C4-2B (cell line): Measurements from ENCODE around the gene SYK.
"Not testable (repeated sequence)": the region's sequence is repeated elsewhere in the genome, so short reads cannot be mapped to it uniquely, and the experiment has no call there.

Experiments
- H3K27ac ChIP-seq: fragments of 450-650 bp; 2 replicates; pipeline ENCODE4 v1.5.1; 2017
- ZFX ChIP-seq: fragments of 450-650 bp; IDR thresholded peaks from 2 replicates; pipeline ENCODE4 v1.6.1; 2017
- TF ChIP-seq, protein P1 (sequence below): fragments of 450-650 bp; conservative IDR thresholded peaks from 2 replicates; pipeline ENCODE4 v1.5.1; 2017; ENCODE audit warnings: mild to moderate bottlenecking

Gene SYK

DNA sequence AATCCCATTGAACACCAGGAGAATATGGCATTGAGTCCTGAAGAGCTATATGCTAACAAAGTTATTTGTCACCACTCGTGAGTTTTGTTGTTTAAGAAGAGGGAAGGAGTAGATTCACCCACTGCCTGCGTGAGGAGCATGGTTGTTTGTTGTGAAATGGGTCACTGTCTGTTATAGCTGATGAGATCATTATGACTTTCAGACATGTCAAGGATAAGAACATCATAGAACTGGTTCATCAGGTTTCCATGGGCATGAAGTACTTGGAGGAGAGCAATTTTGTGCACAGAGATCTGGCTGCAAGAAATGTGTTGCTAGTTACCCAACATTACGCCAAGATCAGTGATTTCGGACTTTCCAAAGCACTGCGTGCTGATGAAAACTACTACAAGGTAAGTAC, 76.9 kb downstream of the SYK start:
- H3K27ac ChIP-seq: no peak overlapping the region
- TF ChIP-seq ZFX: no peak
- TF ChIP-seq, protein P1, sequence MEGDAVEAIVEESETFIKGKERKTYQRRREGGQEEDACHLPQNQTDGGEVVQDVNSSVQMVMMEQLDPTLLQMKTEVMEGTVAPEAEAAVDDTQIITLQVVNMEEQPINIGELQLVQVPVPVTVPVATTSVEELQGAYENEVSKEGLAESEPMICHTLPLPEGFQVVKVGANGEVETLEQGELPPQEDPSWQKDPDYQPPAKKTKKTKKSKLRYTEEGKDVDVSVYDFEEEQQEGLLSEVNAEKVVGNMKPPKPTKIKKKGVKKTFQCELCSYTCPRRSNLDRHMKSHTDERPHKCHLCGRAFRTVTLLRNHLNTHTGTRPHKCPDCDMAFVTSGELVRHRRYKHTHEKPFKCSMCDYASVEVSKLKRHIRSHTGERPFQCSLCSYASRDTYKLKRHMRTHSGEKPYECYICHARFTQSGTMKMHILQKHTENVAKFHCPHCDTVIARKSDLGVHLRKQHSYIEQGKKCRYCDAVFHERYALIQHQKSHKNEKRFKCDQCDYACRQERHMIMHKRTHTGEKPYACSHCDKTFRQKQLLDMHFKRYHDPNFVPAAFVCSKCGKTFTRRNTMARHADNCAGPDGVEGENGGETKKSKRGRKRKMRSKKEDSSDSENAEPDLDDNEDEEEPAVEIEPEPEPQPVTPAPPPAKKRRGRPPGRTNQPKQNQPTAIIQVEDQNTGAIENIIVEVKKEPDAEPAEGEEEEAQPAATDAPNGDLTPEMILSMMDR: no peak

GRCh38 chr9:90880066-90880465, 78.4 kb downstream of the SYK start:
- no peak overlapping the region for H3K27ac ChIP-seq

DNA sequence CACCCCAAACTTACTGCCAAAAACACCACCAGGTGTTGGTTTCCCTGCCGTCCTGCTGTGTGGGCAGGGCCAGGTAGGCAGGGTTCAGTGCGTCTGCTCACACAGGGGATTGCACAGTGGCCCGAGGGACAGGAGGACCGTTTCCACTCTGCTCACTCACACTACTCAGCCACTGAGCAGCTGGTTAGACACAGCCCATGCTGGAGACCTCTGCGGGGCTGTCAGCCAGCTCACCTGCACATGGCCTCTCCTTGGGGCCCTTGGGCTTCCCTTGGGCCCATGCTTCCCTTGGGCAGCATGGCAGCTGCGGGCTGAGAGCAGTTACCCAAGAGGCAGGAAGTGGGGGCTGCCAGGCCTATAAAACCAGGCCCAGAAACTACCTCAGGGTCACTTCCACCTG, 79.0 kb downstream of the SYK start:
- no peak for TF ChIP-seq ZFX
- TF ChIP-seq, protein P1: no peak
- no peak overlapping the region for H3K27ac ChIP-seq

More at GRCh38 chr9:90880066-90880465, 78.4 kb downstream of the SYK start:
- TF ChIP-seq, protein P1: no peak
- TF ChIP-seq ZFX: no peak

- no peak overlapping the region for H3K27ac ChIP-seq
- no peak for TF ChIP-seq ZFX
- TF ChIP-seq, protein P1: no peak
Measured at GRCh38 chr9:90881648-90882047, 80.0 kb downstream of the SYK start.

GRCh38 chr9:90882991-90883600, 81.5 kb downstream of the SYK start:
- no peak for TF ChIP-seq ZFX
- TF ChIP-seq, protein P1: no peak
- no peak overlapping the region for H3K27ac ChIP-seq

- TF ChIP-seq ZFX: no peak
- TF ChIP-seq, protein P1: no peak
- no peak overlapping the region for H3K27ac ChIP-seq
Measured at GRCh38 chr9:90883661-90884060, 82.0 kb downstream of the SYK start.

- TF ChIP-seq ZFX: no peak
- H3K27ac ChIP-seq: no peak overlapping the region
Measured at GRCh38 chr9:90884178-90884577, 82.6 kb downstream of the SYK start.

DNA sequence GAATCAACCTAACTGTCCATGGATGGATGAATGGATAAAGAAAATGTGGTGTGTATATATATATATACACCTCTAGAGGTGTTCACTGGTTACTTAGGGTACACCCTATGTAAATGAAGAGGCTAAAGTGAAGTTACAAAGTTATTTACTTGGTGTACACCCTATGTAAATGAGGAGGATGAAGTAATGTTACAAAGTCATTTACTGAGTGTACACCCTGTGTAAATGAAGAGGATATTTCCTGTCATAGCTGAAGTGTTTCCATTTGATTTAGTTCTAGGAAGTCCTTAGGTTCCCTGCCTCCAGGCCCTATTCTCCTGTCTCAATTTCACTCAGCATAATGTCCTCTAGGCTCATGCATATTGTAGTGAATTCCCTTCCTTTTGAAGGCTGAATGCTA, 85.2 kb downstream of the SYK start:
- H3K27ac ChIP-seq: not testable (repeated sequence)
